CD14-positive monocyte (primary cell): ENCODE measurements around the gene PPP3R1. TPM values are rescaled to one million over a fixed set of nuclear protein-coding genes. Genes with fewer than 3 reads are reported as not detected.

Experiments
- DNase-seq, 3 donors: peaks; one replicate each; pipeline ENCODE4 v3.0.0-alpha.2; 2011 to 2022
- H2AFZ ChIP-seq: 2 replicates; pipeline ENCODE4 v1.6.0; 2012; ENCODE audit warnings: mild to moderate bottlenecking, low read depth, low read length, inconsistent platforms; ENCODE audit not compliant: insufficient read depth, poor library complexity, severe bottlenecking
- H3K27ac ChIP-seq, 2 donors: 1 replicate in 1 of 2; 2 replicates in 1 of 2; pipeline ENCODE4 v1.5.1; 2012 to 2013; ENCODE audit warnings: low read length in 2 of 2, control low read depth in 1 of 2, inconsistent platforms in 1 of 2, low read depth in 1 of 2, mild to moderate bottlenecking in 1 of 2
- H3K27me3 ChIP-seq, 2 donors: one replicate each; pipeline versions ENCODE4 v1.6.0 to v1.6.1; 2011 to 2013; ENCODE audit warnings: low read length in 2 of 2; ENCODE audit not compliant: control insufficient read depth in 2 of 2, insufficient read depth in 2 of 2
- H3K36me3 ChIP-seq, 2 donors: replicated peaks in 1 of 2; 1 replicate in 1 of 2; 2 replicates in 1 of 2; pipeline versions ENCODE4 v1.5.1 to v1.6.1; 2012 to 2013; ENCODE audit warnings: low read length in 2 of 2, control low read depth in 1 of 2, inconsistent platforms in 1 of 2, mild to moderate bottlenecking in 1 of 2; ENCODE audit not compliant: insufficient read depth in 2 of 2, control insufficient read depth in 1 of 2
- H3K4me1 ChIP-seq, 2 donors: 1 replicate in 1 of 2; 2 replicates in 1 of 2; pipeline versions ENCODE4 v1.5.1 to v1.6.1; 2012 to 2013; ENCODE audit warnings: low read length in 2 of 2, control low read depth in 1 of 2, inconsistent platforms in 1 of 2, mild to moderate bottlenecking in 1 of 2, moderate library complexity in 1 of 2; ENCODE audit not compliant: insufficient read depth in 2 of 2, control insufficient read depth in 1 of 2
- H3K4me2 ChIP-seq: replicated peaks from 2 replicates; pipeline ENCODE3; 2012; ENCODE audit warnings: low read length, moderate library complexity, mild to moderate bottlenecking; ENCODE audit not compliant: poor library complexity, severe bottlenecking; ENCODE audit errors: extremely low read depth
- H3K4me3 ChIP-seq, 3 experiments: fragments of 200-600 bp in 1 of 3; sonication (generic) in 1 of 3; replicated peaks in 1 of 3; 1 replicate in 2 of 3; 2 replicates in 1 of 3; pipeline ENCODE4 v1.5.1; 2011 to 2013; ENCODE audit warnings: low read length in 3 of 3, mild to moderate bottlenecking in 3 of 3, control low read depth in 2 of 3, low read depth in 2 of 3, inconsistent platforms in 1 of 3, moderate library complexity in 1 of 3
- H3K79me2 ChIP-seq: 2 replicates; pipeline ENCODE4 v1.6.0; 2012; ENCODE audit warnings: mild to moderate bottlenecking, control low read depth, inconsistent platforms, low read length, moderate library complexity; ENCODE audit not compliant: insufficient read depth
- H3K9ac ChIP-seq: 2 replicates; pipeline ENCODE4 v1.6.0; 2017; ENCODE audit warnings: low read length, mild to moderate bottlenecking; ENCODE audit not compliant: insufficient read depth, poor library complexity, severe bottlenecking
- H3K9me3 ChIP-seq, 2 donors: replicated peaks in 1 of 2; 1 replicate in 1 of 2; 2 replicates in 1 of 2; pipeline versions ENCODE4 v1.5.1 to v1.6.1; 2012 to 2013; ENCODE audit warnings: low read length in 2 of 2, control low read depth in 1 of 2; ENCODE audit not compliant: control insufficient read depth in 1 of 2, insufficient read depth in 1 of 2
- H4K20me1 ChIP-seq: 2 replicates; pipeline ENCODE4 v1.6.0; 2012; ENCODE audit warnings: mild to moderate bottlenecking, low read length, control low read depth, moderate library complexity; ENCODE audit not compliant: insufficient read depth
- H3K27ac Mint-ChIP-seq, 7 donors: one replicate each; pipeline ENCODE4 v1.8.0; 2020; ENCODE audit warnings: mild to moderate bottlenecking in 7 of 7, mixed read lengths in 7 of 7, moderate library complexity in 6 of 7, inconsistent platforms in 2 of 7
- H3K27me3 Mint-ChIP-seq, 3 donors: one replicate each; pipeline ENCODE4 v1.8.0; 2021 to 2022; ENCODE audit warnings: low read depth in 3 of 3, mild to moderate bottlenecking in 3 of 3, mixed read lengths in 3 of 3, moderate library complexity in 3 of 3, inconsistent platforms in 1 of 3
- H3K36me3 Mint-ChIP-seq, 2 donors: one replicate each; pipeline ENCODE4 v1.8.0; 2020; ENCODE audit warnings: mixed read lengths in 2 of 2, inconsistent platforms in 1 of 2, mild to moderate bottlenecking in 1 of 2
- H3K4me1 Mint-ChIP-seq: one replicate; pipeline ENCODE4 v1.8.0; 2020; ENCODE audit warnings: mild to moderate bottlenecking, mixed read lengths
- H3K4me3 Mint-ChIP-seq, 2 donors: one replicate each; pipeline ENCODE4 v1.8.0; 2020; ENCODE audit warnings: mild to moderate bottlenecking in 2 of 2, mixed read lengths in 2 of 2, moderate library complexity in 1 of 2
- H3K9me3 Mint-ChIP-seq, 7 donors: one replicate each; pipeline ENCODE4 v1.8.0; 2020 to 2022; ENCODE audit warnings: mixed read lengths in 7 of 7, mild to moderate bottlenecking in 6 of 7, moderate library complexity in 6 of 7, inconsistent platforms in 2 of 7
- CTCF ChIP-seq: fragments of 200-600 bp; IDR thresholded peaks from one replicate; pipeline ENCODE4 v1.8.0; 2022; ENCODE audit warnings: antibody characterized with exemption, mild to moderate bottlenecking
- WGBS: methylation state at CpG from one replicate; pipeline ENCODE4 v1.1.5; 2013; ENCODE audit warnings: missing lambda C conversion rate; ENCODE audit not compliant: insufficient coverage; 5-methylcytosine and 5-hydroxymethylcytosine counted together
- intact Hi-C, 2 donors: fragments of 100-400 bp; cut with micrococcal nuclease; formaldehyde crosslinking; loops; one replicate each; pipeline versions ENCODE4 v1.15.0 to v1.15.1; 2023
- polyA plus RNA-seq, 3 donors: library from polyadenylated mRNA; depleted of rRNA in 1 of 3; unstranded in 2 of 3; stranded (reverse) in 1 of 3; fragments of 300-500 nt in 2 of 3; fragments of >200 nt in 1 of 3; fragmentation: Illumina TruSeq in 2 of 3; gene quantifications; 1 replicate in 2 of 3; 2 replicates in 1 of 3; pipeline ENCODE4 v1.2.3, GENCODE V29; 2012 to 2021

Gene PPP3R1
- polyA plus RNA-seq, 3 donors: 8.7 to 32.6 (median 10.7) TPM

GRCh38 chr2:68152681-68153347 lies 99.5 kb downstream of the PPP3R1 start:
- intact Hi-C loops: no loop called here
- Histone ChIP-seq H3K79me2 (peaks cover 35% of the 10 kb centered on the region), H3K4me3 (no peak overlapping the region), H3K4me1 (peaks cover 20 to 35% of the 10 kb centered on the region in 2 donors), H3K27ac (no peak overlapping the region), H3K36me3 (no peaks in the 10 kb centered on the region), H2AFZ (no peak overlapping the region), H3K9ac (no peak overlapping the region), H3K27me3 (no peaks in the 10 kb centered on the region), H4K20me1 (no peaks in the 10 kb centered on the region), H3K9me3 (no peaks in the 10 kb centered on the region), H3K4me2 (peak overlapping the region; percentile 41)
- Mint-ChIP-seq H3K27me3 (peaks cover 0 to 2% (median 0%) of the 10 kb centered on the region in 3 donors), H3K4me3 (no peak overlapping the region), H3K9me3 (no peaks in the 10 kb centered on the region), H3K27ac (peak overlapping the region in 1 of 7 donors; percentile 25), H3K4me1 (peaks cover 30% of the 10 kb centered on the region), H3K36me3 (peaks cover 7 to 11% of the 10 kb centered on the region in 2 donors)
- no peak for DNase-seq
- 40% methylated on average over 1 of the region's 3 CpGs for WGBS
- no peak for TF ChIP-seq CTCF

GRCh38 chr2:68151037-68151436 lies 101.3 kb downstream of the PPP3R1 start:
- H3K36me3 ChIP-seq: no peaks in the 10 kb centered on the region
- H3K9me3 ChIP-seq: no peaks in the 10 kb centered on the region
- H3K4me1 ChIP-seq: peaks cover 10 to 25% of the 10 kb centered on the region in 2 donors
- TF ChIP-seq CTCF: no peak
- Mint-ChIP-seq H3K27me3 (peaks cover 0 to 2% (median 0%) of the 10 kb centered on the region in 3 donors), H3K36me3 (peaks cover 8 to 11% of the 10 kb centered on the region in 2 donors), H3K4me3 (no peak overlapping the region), H3K27ac (no peak overlapping the region), H3K4me1 (peaks cover 22% of the 10 kb centered on the region), H3K9me3 (no peaks in the 10 kb centered on the region)
- intact Hi-C loops: no loop called here
- H4K20me1 ChIP-seq: no peaks in the 10 kb centered on the region
- H3K27ac ChIP-seq: no peak overlapping the region
- H3K27me3 ChIP-seq: no peaks in the 10 kb centered on the region
- no peak overlapping the region for H2AFZ ChIP-seq
- H3K79me2 ChIP-seq: peaks cover 21% of the 10 kb centered on the region
- H3K4me2 ChIP-seq: no peak overlapping the region
- DNase-seq: no peak
- no peak overlapping the region for H3K9ac ChIP-seq
- no peak overlapping the region for H3K4me3 ChIP-seq
